Daoy (cell line): ENCODE measurements around the gene PRKCI. TPM values are rescaled to one million over a fixed set of nuclear protein-coding genes. Genes with fewer than 3 reads are reported as not detected.
"Not testable (repeated sequence)": the region's sequence is repeated elsewhere in the genome, so short reads cannot be mapped to it uniquely, and the experiment has no call there.

Experiments
- DNase-seq: peaks from one replicate; pipeline ENCODE4 v3.0.0-alpha.2; 2015; ENCODE audit warnings: low read depth
- total RNA-seq: library from RNA; depleted of rRNA; stranded (reverse); fragments of >200 nt; shearing (Covaris generic); gene quantifications from 2 replicates; pipeline ENCODE4 v1.2.3, GENCODE V29; 2014; rRNA removed

The PRKCI gene
- total RNA-seq, result 38.5 and 46.1 TPM in 2 replicates

DNA sequence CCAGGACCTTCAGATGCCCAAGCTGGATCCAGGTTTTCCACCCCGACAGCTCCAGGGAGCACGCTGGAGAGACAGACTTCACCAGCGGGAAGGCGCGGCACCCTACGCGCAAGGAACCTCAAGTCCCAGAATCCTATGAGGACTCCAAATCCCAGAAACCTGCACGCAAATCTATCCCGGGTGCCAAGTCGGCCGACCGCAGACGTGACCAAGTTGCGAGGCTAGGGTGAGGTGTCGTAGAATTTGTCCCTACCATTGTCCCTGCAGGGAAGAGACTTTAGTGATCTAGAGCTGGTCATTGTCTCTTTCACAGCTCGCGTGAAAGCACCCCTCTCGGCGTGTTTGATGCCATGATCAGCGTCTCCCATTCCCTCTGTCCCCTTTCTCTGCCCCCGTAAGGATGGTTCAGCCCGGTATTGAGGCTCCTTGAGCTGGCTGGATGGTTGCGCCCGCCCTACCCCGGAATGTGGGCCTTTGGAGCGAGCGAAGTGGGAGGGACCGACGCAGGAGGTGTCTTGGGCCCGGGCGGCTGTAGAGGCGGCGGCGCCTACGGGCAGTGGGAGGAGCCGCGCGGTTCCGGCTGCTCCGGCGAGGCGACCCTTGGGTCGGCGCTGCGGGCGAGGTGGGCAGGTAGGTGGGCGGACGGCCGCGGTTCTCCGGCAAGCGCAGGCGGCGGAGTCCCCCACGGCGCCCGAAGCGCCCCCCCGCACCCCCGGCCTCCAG lies at the start of gene PRKCI:
Gene PRKCI, plus strand, starts transcription at position 501 of the 723 bp plus-strand sequence. CDS start 246 bp downstream, outside the sequence.
- DNase-seq, result peak; percentile 99

DNA sequence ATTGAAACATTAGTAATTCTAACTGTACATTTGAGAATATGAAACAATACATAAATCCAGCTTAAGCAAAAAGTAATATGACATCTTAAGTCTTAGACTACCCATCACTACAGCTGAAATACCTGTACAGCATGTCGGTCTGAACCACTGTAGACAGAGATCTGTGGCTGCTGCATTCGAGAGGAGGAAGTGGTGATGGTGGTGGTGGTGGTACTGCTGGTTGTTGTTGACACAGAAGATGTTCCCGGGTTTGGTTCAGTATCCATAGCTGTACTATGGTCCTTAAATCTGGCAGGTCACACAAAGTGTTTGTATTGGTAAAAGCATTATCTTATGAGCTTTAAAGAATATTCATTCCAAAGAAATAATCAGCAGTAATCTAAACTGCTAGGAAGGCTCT lies 43.6 kb upstream of the PRKCI start:
- DNase-seq, result no peak

- DNase-seq, result no peak
Observed at GRCh38 chr3:170179432-170179831, 42.8 kb upstream of the PRKCI start.

GRCh38 chr3:170180079-170180907 lies 41.9 kb upstream of the PRKCI start:
- DNase-seq, result peak; percentile 23

DNA sequence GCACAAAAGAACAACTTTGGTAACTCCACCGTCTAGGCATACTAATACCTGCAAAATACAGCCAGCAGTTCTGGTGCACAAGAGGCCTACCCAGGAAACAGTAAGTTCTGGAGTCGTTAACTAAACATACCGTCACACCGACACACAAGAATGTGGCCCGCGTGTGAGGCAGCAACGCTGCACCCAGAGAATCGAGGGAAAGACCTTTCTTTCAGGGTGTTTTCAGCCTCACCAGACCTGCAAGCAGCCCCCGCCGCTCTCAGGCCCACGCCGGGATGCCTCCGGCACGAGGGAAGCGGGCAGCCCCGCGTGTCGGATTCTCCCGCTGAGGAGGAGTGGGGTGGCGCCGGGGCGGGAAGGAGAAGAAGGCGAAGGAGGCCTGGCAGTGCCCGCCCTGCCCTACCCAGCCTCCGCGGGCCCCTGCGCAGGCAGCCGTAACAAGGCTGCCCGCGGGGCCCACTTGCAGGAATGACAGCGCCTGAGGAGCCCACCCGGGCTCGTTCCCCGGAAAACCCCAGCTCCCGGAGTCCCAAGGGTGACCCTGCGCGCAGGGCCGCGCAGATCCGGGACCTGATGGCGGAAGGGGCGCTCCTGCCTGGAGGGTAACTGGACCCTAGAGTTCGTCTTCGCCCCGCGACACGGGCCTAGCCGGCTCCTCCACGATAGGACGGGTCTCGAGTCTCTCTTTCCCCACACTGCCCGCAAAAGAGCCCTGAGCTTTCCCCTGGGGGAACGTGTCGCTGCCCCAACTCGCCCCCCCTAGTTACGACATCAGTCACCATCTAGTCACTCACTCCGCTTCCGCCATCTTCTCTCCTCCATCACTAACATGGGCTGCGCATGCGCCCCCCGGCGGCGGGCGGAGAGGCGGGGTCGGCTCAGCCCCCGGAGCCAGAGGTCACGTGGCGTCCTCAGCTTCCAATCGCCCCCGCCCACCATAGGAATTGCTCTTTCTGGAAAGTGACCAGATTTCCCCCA lies 41.0 kb upstream of the PRKCI start, which contains the start of gene PHC3:
Gene PHC3, minus strand, starts transcription at position 826 of the 978 bp plus-strand sequence. Its CDS starts 18 bp downstream, at position 808.
- DNase-seq, result peak; percentile 97

GRCh38 chr3:170189398-170190256 lies 32.6 kb upstream of the PRKCI start:
- no peak for DNase-seq

GRCh38 chr3:170195759-170196158 lies 26.5 kb upstream of the PRKCI start:
- not testable (repeated sequence) for DNase-seq

- DNase-seq, result peak; percentile 25
Observed at GRCh38 chr3:170196833-170197232, 25.4 kb upstream of the PRKCI start.

DNA sequence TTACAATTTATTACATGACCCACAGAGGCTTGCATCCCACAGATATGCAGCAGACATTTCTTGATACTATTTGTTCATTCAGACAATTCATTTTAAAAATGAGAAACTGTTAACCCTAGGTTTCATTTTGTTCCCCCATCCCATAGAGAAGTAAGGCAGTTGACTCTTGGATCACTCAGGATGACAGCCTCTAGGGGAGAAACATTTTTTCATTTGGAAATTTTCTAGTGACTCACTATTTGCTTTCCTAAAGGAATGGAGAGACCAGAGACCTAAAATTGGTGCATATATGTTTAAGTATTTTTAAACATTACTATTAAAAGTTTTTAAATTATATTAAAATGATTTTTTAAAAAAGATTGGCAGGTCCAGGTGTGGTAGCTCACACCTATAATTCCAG lies 21.2 kb upstream of the PRKCI start:
- DNase-seq, result no peak

GRCh38 chr3:170201527-170201926 lies 20.7 kb upstream of the PRKCI start:
- no peak for DNase-seq

DNA sequence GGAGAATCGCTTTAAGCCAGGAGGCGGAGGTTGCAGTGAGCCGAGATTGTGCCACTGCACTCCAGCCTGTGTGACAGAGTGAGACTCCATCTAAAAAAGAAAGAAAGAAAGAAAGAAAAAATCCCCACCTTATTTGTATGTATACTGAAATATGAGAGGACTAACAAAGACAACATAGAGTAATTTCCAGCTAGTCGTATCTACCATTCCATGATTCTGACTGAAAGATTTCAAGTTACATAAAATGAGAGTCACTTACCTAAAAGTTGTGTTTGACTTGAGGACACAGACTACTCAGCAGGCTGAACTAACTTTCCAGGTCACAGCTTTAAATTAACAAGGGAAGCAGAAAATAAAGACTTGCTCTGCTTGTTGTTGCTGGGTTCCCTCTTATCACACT lies 18.8 kb upstream of the PRKCI start:
- DNase-seq, result no peak

GRCh38 chr3:170204023-170204472 lies 18.2 kb upstream of the PRKCI start:
- DNase-seq, result peak; percentile 9

DNA sequence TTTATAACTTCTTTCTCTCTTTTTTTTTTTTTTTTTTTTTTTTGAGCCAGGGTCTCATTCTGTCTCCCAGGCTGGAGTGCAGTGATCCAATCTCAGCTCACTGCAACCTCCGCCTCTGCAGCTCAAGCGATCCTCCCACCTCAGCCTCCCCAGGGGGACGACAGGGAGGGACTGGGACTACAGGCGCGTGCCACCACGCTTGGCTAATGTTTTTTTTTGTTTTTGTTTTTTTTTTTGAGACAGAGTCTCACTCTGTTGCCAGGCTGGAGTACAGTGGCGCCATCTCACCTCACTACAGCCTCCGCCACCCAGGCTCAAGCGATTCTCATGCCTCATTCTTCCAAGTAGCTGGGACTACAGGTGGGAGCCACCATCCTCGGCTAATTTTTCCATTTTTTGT lies 17.7 kb upstream of the PRKCI start:
- no peak for DNase-seq

- DNase-seq, result no peak
Observed at GRCh38 chr3:170205302-170205701, 16.9 kb upstream of the PRKCI start.

GRCh38 chr3:170206164-170206762 lies 16.0 kb upstream of the PRKCI start:
- DNase-seq, result not testable (repeated sequence)

- DNase-seq, result no peak
Observed at GRCh38 chr3:170207717-170208116, 14.5 kb upstream of the PRKCI start.

GRCh38 chr3:170211668-170212067 lies 10.6 kb upstream of the PRKCI start:
- DNase-seq, result no peak

DNA sequence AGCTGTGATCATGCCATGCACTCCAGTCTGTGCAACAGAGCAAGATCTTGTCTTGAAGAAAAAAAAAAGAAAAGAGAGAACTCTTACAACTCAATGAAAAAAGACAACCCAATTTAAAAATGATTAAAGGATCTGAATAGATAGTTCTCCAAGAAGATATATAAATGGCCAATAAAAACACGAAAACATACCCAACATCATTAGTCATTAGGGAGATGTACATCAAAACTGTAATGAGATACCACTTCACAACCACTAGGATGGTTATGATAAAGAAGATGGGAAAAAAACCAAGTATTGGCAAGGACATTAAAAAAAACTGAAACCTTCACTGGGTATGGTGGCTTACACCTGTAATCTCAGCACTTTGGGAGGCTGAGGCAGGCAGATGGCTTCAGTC lies 2.4 kb upstream of the PRKCI start:
- no peak for DNase-seq

GRCh38 chr3:170220871-170221270 lies 1.4 kb upstream of the PRKCI start:
- peak; percentile 17 for DNase-seq
